ENCODE data around the gene OR5V1.
"Not testable (repeated sequence)": the region's sequence is repeated elsewhere in the genome, so short reads cannot be mapped to it uniquely, and the experiment has no call there.

OR5V1 gene

DNA sequence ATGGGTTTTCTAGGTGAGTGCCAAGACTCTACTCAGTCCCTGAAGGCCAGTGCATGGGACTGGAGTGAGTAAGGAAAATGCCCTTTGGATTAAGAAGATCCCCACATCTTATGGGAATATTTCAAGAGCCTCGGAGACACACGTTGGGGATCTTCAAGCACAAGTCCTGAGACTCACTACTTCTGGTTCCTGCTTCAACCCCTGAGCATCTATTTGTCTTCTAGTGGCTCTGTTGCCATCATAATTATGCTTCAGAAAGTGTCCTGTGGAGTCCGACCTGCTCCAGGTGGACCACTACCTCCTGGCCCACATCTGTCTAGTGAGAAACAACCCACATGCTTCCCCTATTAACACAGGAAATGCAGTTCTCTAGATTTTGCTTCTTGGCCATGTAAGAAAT, at the start of gene OR5V1:
Gene OR5V1, minus strand, starts transcription at position 101 of the 400 bp plus-strand sequence. CDS start 12,670 bp downstream, outside the sequence.
- no peak for DNase-seq (ENCODE audit: low read depth)

DNA sequence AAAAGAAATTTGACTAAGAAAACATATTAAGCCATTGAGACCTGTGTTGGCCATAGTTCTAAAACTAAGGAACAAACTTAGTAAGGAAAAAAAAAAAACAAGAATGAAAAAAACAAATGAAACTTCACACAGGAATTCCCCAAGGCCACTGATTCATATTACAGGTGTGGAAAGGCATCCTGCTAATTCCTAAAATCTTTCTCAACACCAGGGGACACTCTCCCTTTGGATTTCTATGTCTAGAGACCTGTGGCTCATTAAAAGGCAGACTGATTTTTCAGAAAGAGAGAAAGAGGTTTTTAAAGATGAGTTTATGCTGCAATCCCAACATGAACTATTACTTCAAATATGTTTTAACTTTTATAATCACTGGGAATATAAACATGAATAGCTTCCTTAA, 45.9 kb upstream of the OR5V1 start, which contains the start of gene OR12D1:
Gene OR12D1, plus strand, starts transcription at position 341 of the 400 bp plus-strand sequence.
- no peak for DNase-seq (ENCODE audit: low read depth)

DNA sequence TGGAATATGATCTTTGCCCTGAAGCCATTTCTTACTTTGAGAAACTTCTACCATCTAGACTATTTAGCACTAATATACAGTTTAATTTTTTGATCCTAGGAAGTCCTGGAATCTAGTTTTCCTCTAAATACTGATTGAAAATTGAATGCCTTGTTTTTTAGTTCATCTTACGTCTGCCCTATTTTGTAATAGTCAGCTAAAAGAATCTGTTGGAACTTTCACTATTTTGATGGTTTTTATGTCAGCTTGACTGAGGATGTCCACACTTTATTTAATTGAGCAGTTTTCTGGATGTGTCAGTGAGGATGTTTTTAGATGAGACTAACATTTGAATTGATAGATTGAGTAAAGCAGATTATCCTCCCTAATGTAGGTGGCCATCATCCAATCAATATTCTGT, 35.1 kb upstream of the OR5V1 start:
- DNase-seq (ENCODE audit: low read depth), result no peak

DNA sequence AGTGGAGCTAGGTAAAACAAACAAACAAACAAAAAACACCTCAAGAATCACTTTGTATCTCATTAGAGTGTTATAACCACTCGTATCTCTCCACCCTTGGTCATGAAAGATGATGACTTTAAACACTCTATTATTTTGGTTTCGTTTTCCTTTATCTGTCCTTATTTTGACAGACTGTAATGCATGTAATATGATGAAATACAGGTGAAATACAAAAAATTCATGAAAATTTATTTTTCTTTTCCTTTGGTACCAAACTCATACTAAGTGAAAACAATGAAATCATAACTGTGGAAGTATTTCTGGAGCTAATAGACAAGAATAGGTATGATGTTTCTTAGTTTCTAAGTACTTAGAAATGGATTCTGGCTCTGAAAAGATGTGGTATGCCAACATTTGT, 30.9 kb upstream of the OR5V1 start:
- no peak for DNase-seq (ENCODE audit: low read depth)

DNA sequence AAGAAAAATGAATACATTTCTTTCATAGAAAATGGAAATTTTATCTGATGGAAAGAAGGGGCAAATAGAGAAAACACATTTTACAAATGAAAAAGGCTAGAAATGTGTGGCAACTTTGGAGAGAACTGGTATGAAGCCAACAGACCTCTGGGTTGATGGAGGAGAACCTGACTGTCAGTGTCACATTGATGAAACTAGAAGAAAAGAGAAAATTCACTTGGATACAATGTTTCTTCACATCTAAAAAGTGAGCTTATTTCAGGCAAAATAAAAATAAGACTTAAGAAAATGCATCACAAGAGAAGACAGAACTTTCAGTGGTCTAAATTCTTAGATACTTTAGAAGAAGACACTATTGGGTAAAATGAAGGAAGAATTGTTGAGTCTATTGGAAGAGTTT, 26.7 kb upstream of the OR5V1 start, which contains the start of gene OR12D2:
Gene OR12D2, plus strand, starts transcription at position 301 of the 400 bp plus-strand sequence. CDS start 1,069 bp downstream, outside the sequence.
- no peak for DNase-seq (ENCODE audit: low read depth)

DNA sequence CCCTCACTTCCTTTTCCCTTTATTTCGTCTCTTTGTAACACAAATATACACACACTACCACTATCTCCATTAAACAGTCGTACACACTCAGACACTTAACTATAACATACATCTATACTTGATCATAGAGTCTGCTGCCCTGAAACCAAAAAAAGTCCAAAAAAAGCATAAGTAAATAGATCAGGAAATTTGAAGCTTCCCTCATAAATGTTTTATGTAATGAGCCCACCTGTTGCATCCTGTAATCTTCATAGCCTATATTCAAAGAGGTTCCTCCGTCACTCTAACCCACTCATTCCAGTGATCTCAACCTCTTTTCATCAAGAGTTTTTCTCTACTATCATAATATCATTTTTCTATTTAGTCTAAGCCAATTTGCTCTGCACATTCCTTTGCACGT, 19.9 kb upstream of the OR5V1 start:
- no peak for DNase-seq (ENCODE audit: low read depth)

DNA sequence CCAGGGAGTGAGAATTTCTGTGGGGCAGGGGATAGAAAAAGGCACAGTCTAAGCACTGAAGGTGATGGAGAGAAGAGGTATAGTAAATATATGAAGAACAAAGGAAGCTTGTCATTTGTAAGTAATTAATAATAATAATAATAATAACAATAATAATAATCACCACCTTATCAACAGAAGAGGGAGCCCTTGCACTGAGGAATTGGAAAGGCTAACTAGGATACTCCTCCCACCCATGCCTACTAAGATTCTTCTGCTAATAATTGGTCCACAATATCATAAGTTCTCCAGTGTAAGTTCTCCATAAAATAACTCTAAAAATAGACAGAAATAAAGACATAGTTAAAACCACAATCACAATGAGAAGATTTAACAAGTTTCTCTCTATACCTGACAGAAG, 7.3 kb upstream of the OR5V1 start:
- no peak for DNase-seq (ENCODE audit: low read depth)

DNA sequence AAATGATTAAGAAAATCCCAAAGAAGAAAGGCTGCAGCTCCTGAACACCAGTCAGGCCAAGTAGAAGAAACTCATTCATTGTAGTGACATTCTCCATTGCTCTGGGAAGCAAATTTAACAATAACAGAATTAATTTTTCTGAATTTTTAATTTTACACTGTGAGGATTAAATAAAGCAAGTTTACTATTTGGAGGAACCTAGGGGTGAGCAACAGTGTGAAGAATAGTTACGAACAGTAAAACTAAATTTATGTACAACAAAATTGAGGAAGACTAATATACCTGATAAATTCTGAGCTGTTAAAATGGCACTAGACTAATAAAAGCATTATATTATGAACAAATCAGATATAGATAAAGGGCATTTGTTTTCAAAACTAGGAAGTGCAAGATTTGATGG, 6.5 kb upstream of the OR5V1 start, which contains the start of gene OR12D3:
Gene OR12D3, minus strand, starts transcription at position 101 of the 400 bp plus-strand sequence. Its CDS starts 4 bp downstream, at position 97.
- no peak for DNase-seq (ENCODE audit: low read depth)

DNA sequence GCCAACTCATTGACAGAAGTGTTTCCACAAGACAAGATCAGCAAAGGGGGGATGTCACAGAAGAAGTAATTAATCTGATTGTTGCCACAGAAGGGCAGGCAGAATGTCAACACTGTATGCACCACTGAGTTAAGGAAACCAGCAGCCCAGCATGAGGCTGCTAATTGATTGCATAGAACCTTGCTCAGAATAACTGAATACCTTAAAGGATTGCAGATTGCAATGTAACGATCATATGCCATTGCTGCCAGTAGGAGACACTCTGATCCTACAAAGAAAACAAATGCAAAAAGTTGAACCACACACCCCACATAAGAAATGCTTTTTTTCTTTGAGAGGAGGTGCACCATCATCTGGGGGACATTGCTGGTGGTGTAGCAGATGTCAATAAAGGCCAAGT, 13.1 kb downstream of the OR5V1 start:
- no peak for DNase-seq (ENCODE audit: low read depth)

DNA sequence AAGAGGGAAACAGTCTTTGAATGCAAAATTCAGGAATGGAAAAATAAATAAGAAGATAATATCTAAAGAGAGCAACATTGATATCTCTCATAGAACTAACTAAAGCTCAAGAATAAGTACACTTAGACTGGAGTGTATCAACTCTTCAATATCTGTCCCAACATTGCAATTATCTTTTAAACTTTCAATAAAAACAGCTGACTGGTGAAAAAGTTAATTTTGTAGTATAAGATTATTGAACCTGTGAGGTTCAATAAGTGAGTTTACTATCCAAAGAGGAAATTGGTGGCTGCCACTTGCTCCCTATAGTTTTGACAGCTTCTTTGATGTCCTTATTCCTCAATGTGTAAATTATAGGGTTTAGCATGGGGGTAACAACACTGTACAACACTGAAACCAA, 13.7 kb downstream of the OR5V1 start:
- DNase-seq (ENCODE audit: low read depth), result no peak

DNA sequence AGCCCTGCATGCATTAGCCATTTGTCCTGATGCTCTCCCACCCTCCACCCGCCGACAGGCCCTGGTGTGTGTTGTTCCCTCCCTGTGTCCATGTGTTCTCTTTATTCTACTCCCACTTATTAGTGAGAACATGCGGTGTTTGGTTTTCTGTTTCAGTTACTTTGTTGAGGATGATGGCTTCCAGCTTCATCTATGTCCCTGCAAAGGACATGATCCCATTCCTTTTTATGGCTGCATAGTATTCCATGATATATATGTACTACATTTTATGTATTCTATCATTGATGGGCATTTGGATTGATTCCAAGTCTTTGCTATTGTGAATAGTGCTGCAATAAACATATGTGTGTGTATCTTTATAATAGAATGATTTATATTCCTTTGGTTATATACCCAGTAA, 19.3 kb downstream of the OR5V1 start:
- not testable (repeated sequence) for DNase-seq (ENCODE audit: low read depth)

DNA sequence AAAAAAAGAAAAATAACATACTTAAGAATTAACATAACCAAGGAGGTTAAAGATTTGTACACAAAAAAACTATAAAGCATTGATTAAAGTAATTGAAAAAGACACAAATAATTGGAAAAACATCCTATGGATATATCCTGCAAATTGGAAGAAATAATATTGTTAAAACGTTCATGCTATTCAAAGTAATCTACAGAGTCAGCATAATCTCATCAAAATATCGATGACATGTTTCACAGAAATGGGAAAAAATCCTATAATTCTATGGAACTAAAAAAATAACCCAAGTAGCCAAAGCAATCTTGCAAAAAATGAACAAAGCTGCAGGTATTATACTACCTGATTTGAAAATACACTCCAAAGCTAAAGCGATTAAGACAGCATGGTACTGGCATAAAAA, 23.3 kb downstream of the OR5V1 start:
- no peak for DNase-seq (ENCODE audit: low read depth)

DNA sequence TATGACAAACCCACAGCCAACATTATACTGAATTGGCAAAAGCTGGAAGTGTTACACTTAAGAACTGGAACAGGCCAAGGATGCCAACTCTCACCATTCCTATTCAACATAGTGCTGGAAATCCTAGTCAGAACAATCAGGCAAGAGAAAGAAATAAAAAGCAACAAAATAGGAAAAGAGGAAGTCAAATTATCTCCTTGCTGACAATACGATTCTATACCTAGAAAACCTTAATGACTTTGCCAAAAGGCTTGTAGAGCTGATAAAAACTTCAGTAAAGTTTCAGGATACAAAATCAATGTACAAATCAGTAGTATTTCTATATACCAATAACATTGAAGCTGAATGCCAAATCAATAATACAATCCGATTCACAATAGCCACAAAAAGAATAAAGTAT, 32.4 kb downstream of the OR5V1 start:
- DNase-seq (ENCODE audit: low read depth), result no peak

DNA sequence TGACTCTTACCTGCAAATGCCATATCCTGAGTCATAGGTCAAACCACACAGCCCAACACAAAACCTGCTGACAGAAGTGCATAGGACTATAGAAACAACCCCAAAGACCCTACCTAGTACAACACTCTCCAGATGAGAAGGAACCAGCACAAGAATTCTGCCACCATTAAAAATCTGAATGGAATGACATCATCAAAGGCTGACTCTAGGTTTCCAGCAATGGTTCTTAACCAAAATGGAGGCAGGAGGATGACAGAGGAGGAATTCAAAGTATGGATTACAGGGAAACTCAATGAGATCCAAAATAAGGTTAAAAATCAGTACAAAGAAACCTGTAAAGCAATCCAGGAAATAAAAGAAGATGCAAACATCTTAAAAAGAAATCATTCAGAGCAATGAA, 36.0 kb downstream of the OR5V1 start:
- DNase-seq (ENCODE audit: low read depth), result no peak

DNA sequence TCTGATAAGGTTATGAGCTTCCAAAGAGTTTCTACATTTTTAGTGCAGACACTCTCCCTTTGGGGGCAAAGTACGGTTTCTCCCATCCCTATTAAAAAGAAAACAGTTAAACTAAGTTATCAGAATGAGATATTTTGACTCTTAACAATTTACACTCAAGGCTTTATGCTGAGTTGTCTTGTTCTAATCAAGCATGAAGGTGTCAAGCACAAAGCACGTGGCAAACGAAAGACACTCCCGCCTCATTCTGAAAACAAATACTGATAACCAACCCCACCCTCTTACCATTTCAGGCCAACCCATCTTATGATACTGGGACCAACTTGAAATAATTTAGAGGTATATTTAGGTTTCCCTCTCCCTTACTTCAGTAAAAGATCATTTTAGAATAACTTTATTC, 42.9 kb downstream of the OR5V1 start:
- no peak for DNase-seq (ENCODE audit: low read depth)

DNA sequence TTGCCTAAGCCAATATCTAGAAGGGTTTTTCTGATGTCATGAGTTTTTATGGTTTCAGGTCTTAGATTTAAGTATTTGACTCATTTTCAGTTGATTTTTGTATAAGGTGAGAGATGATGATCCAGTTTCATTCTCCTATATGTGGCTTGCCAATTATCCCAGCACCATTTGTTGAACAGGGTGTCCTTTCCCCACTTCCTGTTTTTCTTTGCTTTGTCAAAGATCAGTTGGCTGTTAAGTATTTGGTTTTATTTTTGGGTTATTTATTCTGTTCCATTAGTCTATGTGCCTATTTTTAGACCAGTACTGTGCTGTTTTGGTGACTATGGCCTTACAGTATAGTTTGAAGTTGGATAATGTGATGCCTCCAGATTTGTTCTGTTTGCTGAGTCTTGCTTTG, 45.3 kb downstream of the OR5V1 start:
- DNase-seq (ENCODE audit: low read depth), result not testable (repeated sequence)

DNA sequence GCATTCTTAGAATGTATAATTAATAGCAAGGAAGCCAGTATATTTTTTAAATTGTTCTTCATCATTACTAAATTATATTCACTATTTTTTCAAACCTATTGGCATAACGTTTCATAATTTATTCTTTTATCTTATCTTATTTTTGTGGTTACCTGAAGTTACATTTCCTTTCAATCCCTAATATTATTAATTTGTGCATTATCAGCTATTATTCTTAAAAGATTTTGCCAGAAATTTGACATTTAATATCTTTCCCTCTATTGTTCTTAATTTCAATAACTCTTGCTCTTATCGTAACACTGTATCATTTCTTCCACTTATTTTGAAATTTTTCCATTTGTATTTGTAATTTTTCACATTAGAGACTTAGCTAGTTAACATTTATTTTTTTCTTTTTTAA, 48.7 kb downstream of the OR5V1 start:
- no peak for DNase-seq (ENCODE audit: low read depth)

All from HS-27A (cell line).